AML-193 (cell line): ENCODE measurements around the gene LIPK.
"Not testable (repeated sequence)": the region's sequence is repeated elsewhere in the genome, so short reads cannot be mapped to it uniquely, and the experiment has no call there.

Experiments used
- DNase-seq, 2 experiments: peaks; one replicate each; lab custom pipeline; 2025; lab: John Stamatoyannopoulos, UW

Gene LIPK, protein sequence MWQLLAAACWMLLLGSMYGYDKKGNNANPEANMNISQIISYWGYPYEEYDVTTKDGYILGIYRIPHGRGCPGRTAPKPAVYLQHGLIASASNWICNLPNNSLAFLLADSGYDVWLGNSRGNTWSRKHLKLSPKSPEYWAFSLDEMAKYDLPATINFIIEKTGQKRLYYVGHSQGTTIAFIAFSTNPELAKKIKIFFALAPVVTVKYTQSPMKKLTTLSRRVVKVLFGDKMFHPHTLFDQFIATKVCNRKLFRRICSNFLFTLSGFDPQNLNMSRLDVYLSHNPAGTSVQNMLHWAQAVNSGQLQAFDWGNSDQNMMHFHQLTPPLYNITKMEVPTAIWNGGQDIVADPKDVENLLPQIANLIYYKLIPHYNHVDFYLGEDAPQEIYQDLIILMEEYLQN

DNA sequence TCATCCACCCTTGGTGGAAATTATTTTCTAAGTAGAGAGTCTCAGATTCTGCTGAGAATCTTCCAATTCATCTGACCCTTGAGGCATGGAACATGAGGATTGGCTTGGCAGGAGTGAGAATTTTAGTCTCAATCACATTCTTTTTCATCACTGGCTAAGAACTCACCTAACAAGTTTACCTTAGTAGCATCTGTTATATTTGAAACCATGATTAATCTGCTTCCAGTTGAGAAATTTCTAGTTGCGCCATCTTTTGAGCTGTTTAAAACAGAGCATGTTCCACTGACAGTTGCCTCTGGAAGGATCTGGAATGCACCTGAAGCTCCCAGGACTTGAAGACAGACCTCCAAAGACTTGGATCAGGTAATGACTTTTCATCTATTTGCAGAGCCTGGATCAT, at the start of gene LIPK:
Gene LIPK (plus strand): TSS at position 292 of the 400 bp plus-strand sequence. CDS start 18,295 bp downstream, outside the sequence.
- no peak for DNase-seq

DNA sequence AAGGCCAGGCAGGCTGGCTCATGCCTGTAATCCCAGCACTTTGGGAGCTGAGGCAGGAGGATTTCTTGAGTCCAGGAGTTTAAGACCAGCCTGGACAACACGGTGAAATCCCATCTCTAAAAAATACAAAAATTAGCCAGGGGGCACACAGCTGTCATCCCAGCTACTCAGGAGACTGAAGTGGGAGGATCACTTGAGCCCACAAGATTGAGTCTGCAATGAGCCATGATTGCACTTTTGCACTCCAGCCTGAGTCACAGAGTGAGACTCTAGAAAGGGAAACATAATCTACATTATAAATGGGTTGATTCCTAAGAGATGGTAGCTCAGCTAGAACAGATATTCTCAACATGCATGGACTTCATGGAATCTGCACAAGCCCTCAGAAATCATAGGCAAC, 48.1 kb upstream of the LIPK start:
- no peak for DNase-seq

DNA sequence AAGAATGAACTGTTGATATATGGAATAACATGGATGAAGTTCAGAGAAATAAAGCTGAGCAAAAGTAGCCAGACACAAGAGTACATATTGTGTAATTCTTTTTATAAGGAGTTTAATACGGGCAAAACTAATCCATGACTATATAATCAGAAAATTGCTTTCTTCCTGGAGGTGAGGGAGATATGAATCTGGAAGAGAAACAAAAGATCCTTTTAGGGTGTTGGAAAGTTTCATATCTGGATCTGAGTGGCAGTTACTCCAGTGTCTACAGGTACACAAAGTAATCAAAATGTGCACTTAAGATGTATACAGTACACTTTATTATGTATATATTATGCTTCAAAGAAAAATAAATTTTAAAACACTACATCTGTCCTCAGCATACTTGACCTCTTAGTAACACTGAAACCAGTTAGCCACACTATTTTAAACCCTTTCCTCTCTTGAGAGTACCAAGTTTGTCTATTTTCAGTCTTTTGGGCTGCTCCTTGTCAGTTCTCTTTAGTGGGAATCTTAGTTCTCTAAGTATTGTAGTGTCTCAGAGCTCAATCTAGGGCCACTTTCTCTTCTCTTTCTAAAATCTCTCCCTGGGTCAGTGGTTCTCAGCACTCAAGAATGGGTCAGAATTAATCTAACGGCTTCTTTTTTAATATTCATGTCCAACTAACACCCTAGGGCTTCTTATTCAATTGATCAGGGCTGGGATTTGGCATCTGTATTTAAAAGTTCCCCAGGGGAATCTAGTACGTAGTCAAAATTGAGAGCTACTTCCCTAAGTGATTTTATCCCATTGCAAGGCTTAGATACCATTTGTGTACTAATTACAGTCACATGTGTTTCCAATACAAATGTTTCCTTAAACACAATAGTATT, 46.1 kb upstream of the LIPK start:
- DNase-seq: no peak

DNA sequence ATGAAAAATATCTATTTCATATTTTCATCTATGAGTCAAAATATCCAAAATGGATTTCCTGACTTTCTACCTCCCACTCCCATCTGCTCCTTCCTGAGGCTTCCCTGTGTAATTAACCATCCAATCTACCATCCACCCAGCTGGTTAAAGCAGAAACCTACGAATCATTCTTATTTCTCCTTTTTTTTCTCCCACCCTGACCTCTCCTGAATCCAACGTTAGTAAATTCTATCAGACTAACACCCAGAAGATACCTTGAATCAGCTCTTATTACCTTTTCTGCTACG, 45.5 kb upstream of the LIPK start:
- DNase-seq: no peak

DNA sequence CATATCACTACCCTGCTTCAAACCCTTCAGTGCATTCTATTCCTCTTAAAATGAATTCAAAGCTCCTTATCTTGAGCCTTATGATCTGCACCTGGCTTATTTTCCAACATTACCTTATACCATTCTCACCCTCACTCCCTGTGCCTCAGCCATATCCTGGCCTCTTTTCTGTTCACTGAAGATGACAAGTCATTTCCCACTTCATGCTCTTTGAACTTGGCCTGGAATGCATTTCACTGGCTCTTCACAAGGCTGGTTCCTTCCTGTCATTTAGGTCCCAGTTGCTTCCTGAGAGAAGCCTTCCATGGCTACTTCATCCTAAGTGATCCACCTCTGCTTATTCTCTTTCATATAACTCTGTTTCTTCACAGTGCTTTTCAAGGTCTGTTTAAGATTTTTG, 45.0 kb upstream of the LIPK start:
- DNase-seq: no peak

DNA sequence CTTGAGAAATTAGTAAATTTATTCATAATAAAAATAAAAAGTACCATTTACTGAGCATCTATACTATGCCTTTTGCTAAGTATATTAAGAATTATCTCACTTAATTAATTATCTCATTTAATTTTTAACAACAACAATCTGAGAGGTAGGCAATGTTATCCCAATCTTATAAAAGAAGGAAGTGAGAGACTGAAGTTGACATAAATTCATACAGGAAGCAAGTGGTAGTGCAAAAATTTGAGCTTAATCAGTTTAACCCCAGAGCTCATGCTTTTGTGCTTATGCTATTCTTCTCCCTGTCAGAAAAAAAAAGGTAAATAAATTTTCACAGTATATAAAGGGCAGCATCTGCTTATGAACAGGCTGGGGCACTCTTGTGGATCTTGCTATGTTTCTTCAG, 44.5 kb upstream of the LIPK start:
- DNase-seq: peak in 1 of 2 experiments; percentile 19

DNA sequence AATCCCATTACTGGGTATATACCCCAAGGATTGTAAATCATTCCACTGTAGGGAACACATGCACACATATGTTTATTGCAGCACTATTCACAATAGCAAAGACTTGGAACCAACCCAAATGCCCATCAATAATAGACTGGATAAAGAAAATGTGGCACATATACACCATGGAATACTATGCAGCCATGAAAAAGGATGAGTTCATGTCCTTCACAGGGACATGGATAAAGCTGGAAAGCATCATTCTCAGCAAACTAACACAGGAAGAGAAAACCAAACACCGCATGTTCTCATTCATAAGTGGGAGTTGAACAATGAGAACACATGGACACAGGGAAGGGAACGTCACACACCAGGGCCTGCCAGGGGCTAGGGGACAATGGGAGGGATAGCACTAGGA, 42.9 kb upstream of the LIPK start:
- DNase-seq: not testable (repeated sequence)

DNA sequence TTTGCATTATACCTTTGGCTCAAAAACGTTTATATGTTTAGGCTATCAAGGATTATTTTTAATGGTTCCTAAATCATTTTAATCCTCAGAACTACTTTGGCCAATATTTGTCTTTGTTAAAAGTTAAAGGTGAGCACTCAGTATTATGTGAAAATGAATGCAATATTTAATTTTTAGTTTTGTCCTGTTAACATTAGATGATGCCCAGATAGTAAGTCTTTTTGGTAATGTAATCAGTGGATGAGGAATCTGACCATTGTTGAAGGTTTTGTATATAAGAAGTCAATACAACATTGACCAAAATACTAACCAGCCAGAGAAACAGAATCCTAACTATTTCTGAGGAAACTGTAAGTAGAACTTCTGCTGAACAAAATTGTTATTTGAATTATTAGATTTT, 41.9 kb upstream of the LIPK start, which contains the start of gene LIPF:
Gene LIPF (plus strand): TSS at position 301 of the 400 bp plus-strand sequence. CDS start 2,856 bp downstream, outside the sequence.
- no peak for DNase-seq

DNA sequence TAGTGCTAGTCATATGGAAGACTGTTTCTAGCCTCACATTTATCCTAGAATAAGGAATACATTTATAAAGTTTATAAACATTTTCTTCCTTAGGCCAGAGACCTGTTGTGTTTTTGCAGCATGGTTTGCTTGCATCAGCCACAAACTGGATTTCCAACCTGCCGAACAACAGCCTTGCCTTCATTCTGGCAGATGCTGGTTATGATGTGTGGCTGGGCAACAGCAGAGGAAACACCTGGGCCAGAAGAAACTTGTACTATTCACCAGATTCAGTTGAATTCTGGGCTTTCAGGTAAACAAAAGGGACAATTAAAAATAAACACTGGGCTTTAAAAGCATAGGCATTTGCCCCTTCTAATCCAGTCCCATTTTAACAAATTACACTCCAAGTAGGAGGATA, 37.6 kb upstream of the LIPK start:
- DNase-seq: no peak

DNA sequence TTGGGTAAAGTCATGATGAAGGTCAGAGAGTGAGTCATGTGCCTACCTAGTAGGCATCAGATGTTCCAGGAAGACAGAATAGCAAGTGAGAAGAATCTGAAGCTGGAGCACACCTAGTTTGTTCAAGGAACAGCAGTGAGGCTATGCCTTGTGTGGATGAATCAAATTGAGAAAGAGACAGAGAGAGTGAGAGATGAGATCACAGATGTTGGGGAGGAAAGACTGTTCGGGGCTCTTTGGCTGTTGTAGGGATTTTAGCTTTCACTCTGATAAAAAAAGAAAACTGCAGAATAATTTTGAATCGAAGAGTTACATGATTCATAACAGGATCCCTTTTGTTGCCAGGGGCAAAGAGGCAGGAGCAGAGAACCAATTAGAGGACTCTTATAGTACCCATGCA, 35.6 kb upstream of the LIPK start:
- DNase-seq: no peak

DNA sequence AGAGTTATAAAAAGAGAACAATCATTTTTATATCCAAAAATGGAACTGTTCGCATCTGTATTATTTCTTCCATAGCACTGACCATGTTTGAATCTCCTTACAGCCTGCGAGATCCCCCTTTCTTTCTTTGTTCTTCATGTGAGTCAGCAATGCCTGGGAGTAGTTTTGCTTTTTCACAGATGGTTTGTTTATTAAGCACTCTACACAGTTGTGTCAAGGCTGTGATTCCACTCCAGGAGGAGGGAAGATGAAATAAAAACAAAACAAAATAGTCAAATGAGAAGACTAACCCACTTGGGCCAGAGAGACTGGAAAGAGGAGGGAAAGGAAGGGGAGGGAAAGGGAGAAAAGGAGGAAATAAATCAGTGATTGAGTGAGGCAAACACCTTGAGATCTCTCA, 34.0 kb upstream of the LIPK start:
- DNase-seq: no peak

DNA sequence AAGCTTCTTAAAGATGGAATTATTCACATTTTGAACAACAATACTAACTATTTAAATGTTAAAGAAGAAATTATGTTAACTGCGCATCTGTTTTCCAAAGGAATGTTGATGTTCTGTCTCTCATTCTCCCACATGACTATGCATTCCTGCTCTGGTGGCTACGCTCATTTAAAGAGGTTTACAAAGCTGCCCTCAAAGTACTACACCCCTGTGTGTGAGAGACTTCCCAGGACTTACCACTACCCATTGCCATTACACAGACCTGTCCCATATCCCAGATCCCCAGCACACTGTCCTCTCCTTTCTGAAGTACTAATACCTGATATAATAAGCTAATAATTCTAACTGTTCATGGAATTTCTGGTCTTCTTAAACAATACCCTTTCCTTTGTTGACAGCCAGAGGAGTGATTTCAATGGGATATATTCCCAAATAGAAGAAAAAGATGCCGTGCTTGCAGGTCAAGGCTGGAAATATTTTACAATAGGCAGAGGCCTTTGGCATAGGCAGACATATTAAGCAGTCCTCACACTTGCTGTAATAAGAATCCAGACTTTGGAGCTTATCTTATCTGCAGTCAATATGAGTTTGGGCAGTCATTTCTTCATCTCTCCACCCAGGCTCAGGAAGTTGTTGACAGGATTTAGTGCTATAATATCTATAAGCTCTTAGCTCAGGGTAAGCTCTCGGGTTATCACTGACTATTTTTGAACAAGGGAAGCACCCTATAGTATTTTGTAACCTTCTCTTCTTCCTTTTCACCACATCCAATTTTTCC, 29.6 kb upstream of the LIPK start:
- no peak for DNase-seq

DNA sequence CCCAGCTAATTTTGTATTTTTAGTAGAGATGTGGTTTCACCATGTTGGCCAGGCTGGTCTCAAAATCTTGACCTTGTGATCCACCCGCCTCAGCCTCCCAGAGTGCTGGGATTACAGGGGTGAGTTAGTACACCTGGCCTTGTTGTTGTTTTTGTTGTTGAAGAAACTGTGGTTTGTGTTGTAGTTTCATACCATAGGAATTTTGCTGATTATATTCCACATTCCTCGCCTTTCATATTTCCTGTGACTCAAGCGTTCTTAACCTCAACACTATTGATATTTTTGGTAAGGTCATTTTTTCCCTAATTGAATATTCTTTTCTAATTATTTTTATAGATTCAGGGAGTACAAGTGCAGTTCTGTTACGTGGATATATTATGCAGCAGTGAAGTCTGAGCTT, 25.1 kb upstream of the LIPK start:
- DNase-seq: no peak

DNA sequence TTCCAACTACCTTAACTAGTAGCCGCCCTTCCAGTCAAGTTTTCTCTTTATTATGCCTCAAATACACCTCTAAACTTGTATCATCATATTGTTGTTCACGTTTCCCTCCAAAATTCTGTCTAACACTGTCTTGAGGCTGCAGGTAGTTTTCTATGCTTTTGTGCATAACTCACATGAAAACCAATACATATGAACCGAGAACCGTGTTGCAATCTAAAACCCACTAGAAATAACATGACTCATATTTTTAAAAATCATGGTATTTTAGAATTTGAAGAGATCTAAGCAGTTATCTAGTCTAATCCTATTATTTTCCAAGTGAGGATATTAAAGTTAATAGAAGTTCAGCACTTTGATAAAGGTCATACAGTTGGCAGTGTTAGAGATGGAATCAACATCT, 23.6 kb upstream of the LIPK start:
- no peak for DNase-seq

DNA sequence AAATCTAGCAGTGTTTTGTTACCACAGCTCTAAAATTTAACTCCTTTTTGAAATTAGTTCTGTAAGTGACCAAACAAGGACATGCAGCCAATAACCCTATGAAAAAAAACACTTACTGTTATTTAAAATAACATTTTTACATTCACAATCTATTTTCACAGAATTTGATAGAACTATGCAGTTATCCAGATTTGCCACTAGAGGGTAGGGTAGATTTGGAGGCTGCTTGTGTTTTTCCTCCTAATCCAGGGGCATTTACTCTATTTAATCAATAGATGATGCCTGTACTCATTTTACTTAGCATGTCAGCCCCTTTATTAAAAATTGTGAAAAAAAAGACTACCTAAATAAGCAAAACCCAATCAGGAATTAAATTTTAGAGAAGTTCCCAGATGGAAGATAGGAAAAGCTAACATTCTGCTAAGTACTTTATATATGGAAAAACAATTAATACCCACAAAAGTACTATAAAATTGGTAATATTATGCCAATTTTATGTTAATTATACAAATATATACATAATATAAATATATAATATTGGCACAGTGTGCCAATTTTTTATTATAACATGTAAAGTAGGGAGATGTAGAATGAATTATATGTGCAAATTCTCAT, 18.1 kb upstream of the LIPK start:
- DNase-seq: peak; percentile 30 to 55

DNA sequence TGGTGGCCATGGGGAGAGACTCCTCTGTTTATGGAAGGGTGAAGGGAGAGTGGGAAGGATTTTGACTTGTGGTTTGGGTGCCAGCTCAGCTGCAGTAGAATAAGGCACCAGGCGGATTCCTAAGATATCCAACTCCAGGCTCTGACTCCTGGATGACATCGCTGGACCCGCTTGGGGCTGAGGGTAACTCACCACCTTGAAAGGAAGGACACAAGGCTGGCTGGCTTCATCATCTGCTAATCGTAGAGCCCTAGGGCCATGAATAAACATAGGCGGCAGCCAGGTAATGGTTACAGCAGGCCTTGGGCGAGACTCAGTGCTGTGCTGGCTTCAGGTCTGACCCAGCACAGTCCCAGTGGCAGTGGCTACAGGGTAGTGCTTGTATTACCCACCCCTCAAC, 16.7 kb upstream of the LIPK start:
- DNase-seq: no peak

DNA sequence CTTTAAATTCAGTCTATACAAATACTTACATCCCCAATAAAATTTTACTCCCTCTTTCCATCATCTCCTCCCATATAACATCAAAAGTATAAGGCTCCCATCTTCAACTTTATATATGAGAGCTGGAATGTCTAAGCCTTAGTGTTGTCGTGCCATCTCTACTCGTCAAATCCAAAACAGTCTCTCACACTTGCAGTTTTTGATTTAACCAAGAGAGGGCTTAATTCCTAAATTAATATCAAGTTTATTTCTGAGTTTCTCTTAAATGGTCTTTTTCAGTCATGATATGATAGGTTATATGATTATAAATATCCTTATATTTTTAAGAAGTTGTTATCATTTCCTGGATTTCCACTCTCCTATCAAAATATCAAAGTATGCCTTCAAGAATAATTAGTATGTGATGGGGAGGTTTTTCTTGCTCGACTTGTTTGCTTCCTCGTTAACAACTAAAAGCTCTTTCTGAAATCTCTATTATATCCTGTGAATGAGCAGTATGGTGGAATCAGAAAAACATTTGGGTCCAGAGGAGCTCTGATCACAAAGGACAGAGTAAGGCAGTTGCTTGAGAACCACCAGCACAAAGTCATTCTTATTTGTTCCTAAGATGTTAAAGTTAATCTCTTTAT, 12.5 kb upstream of the LIPK start:
- DNase-seq: no peak

DNA sequence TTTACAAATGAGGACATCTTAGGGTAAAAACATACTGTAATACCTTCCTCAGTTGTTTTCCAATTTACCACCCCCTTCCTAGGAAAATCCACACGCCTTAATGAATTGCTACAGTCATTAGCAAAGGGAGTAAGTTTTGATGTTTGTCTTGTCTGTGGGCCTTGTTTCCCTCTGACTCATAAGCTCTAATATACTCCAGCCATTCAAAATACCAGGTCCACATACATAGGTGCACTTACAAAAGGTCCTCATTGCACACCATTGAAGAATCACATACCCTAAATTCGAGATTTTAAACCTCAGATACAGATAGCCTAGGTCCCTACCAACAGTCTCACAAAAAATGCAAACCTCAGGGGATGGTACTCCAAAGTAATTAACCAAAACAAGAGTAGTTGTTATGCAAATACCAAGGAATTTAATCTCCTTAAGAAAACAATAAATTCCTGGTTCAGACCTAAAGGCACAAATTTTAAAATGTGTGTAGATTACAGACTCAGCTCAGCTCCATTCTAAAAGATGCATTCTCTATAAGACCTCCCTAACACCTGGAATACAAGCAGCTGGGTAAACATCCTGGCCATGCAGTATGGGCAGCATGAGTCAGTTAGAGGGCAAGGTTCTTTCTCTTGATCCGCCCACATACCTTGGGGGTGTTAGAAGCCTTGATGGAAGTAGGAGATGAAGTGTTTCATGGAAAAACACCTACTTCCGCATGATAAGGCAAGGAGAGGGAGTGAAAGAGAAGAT, 3.0 kb upstream of the LIPK start:
- DNase-seq: no peak

DNA sequence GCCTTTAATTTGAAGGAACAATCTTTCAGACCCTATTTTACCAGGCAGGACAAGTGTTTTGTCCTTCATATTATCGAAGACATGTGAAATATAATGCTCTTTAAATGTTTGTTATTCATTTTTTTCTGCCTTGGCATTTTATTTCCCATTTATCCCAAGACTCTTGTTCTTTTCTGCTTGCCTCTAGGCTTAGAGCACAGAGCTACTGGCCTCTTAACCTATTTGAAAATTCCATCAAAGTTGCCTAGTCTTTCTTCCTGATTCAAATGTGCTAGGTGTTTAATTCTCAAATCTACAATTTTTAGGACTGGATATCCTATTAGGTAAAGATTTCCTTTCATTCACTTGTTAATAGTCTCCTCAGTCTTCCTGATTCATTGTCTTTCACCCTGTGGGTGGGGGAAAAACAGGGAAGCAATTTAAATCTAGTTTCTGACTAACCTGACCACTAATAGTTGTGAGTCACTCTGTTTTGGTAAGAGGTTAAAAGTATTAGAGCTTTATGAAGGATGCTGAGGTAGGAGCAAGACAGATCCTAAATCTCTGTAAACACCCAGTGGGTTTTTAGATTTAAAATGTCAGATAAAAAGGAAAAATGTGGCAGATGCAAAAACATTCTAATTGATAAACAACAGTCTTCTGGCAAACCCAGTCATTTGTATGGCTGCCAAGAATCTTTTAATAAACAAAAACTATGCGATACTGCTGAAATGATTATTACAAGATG, 1.5 kb downstream of the LIPK start:
- DNase-seq: no peak

DNA sequence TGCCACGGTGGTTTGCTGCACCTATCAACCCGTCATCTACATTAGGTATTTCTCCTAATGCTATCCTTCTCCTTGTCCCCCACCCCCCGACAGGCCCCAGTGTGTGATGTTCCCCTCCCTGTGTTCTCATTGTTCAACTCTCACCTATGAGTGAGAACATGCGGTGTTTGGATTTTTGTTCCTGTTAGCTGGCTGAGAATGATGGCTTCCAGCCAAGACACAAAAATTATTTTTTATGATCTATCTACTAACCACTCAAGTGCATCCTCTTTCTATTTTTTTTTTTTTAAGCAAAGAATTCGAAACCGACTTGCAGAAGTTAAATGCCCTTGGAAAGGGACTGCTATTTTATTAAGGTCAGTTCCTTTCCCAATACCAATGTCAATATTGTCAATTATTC, 3.3 kb downstream of the LIPK start:
- not testable (repeated sequence) for DNase-seq
